Prostate gland (tissue), 2 donors: ENCODE data around the gene ANAPC16. TPM values are rescaled to one million over a fixed set of nuclear protein-coding genes. Genes with fewer than 3 reads are reported as not detected.
A peak's percentile ranks its signal among the peaks of the same experiment; 100 is the strongest.
"Not testable (repeated sequence)": the region's sequence is repeated elsewhere in the genome, so short reads cannot be mapped to it uniquely, and the experiment has no call there.

Source experiments
- DNase-seq: peaks from one replicate; pipeline ENCODE4 v3.0.0-alpha.2; 2019; ENCODE audit warnings: low spot score
- H3K27ac ChIP-seq, 2 donors: fragments of 200-600 bp; sonication (generic); 2 replicates each; pipeline ENCODE4 v1.5.1; 2017 to 2019
- H3K27me3 ChIP-seq: fragments of 200-600 bp; sonication (generic); replicated peaks from 2 replicates; pipeline ENCODE4 v1.5.1; 2019; ENCODE audit not compliant: insufficient read depth
- H3K36me3 ChIP-seq, 2 donors: fragments of 200-600 bp; sonication (generic); 1 replicate in 1 of 2; 2 replicates in 1 of 2; pipeline versions ENCODE4 v1.5.1 to v1.8.1; 2017 to 2019
- H3K4me1 ChIP-seq: fragments of 200-600 bp; sonication (generic); replicated peaks from 2 replicates; pipeline ENCODE4 v1.5.1; 2019
- H3K4me3 ChIP-seq, 2 donors: fragments of 200-600 bp; sonication (generic); 2 replicates each; pipeline ENCODE4 v1.5.1; 2017 to 2019
- H3K9me3 ChIP-seq: fragments of 200-600 bp; sonication (generic); 2 replicates; pipeline ENCODE4 v1.5.1; 2017
- CTCF ChIP-seq, 4 experiments: fragments of 200-600 bp in 2 of 4; fragments of 450-650 bp in 2 of 4; sonication (generic) in 2 of 4; IDR thresholded peaks; 1 replicate in 3 of 4; 2 replicates in 1 of 4; pipeline ENCODE4 v1.5.1; 2016 to 2019; ENCODE audit warnings: antibody characterized with exemption in 4 of 4, mild to moderate bottlenecking in 2 of 4, moderate library complexity in 2 of 4
- POLR2A ChIP-seq: fragments of 450-650 bp; IDR thresholded peaks from one replicate; pipeline ENCODE4 v1.6.1; 2016; ENCODE audit warnings: antibody characterized with exemption, mild to moderate bottlenecking
- POLR2AphosphoS5 ChIP-seq: sonication (generic); formaldehyde crosslinking; IDR thresholded peaks from one replicate; pipeline ENCODE4 v1.6.1; 2017; ENCODE audit warnings: antibody characterized with exemption
- WGBS: methylation state at CpG from one replicate; pipeline ENCODE4 v1.1.5; 2018; 5-methylcytosine and 5-hydroxymethylcytosine counted together
- intact Hi-C: fragments of 100-400 bp; cut with DNase I; formaldehyde crosslinking; loops from one replicate; pipeline ENCODE4 v1.14.2; 2022
- total RNA-seq, 2 donors: library from RNA; depleted of rRNA; stranded (reverse); fragments of >200 nt; gene quantifications; one replicate each; pipeline ENCODE4 v1.1.0, GENCODE V29; 2016

The ANAPC16 gene
- total RNA-seq, 2 donors from 2014 or later: 73.4 to 123 TPM

- TF ChIP-seq POLR2AphosphoS5 (no peak), CTCF (IDR thresholded peaks at IDR 0.05) (no peak), POLR2A (no peak)
- Histone ChIP-seq H3K36me3 (peaks cover 0 to 3% of the 10 kb centered on the region in 2 donors), H3K9me3 (no peaks in the 10 kb centered on the region), H3K4me3 (no peak overlapping the region), H3K27ac (no peak overlapping the region), H3K27me3 (no peaks in the 10 kb centered on the region), H3K4me1 (no peaks in the 10 kb centered on the region)
- intact Hi-C loops: no loop called here
- DNase-seq: no peak
- 100% methylated on average over 1 of the region's 1 CpG for WGBS
These were observed 11.1 kb upstream of the ANAPC16 start for GRCh38 chr10:72204724-72205123.

- WGBS: 73% methylated on average over 7 of the region's 7 CpGs
- no peak for DNase-seq
- Histone ChIP-seq H3K36me3 (peaks cover 0 to 3% of the 10 kb centered on the region in 2 donors), H3K4me3 (no peak overlapping the region), H3K9me3 (no peaks in the 10 kb centered on the region), H3K27me3 (no peaks in the 10 kb centered on the region), H3K4me1 (no peaks in the 10 kb centered on the region), H3K27ac (no peak overlapping the region)
- intact Hi-C loops: no loop called here
- no peak for TF ChIP-seq CTCF (IDR thresholded peaks at IDR 0.05)
- no peak for TF ChIP-seq POLR2AphosphoS5
- TF ChIP-seq POLR2A: no peak
These were observed 9.1 kb upstream of the ANAPC16 start for GRCh38 chr10:72206511-72207229.

GRCh38 chr10:72208526-72208925 is 7.3 kb upstream of the ANAPC16 start:
- intact Hi-C loops, H3K36me3 ChIP-seq, H3K27ac ChIP-seq, H3K9me3 ChIP-seq, DNase-seq, H3K27me3 ChIP-seq, H3K4me3 ChIP-seq, H3K4me1 ChIP-seq: not testable (repeated sequence)
- 68% methylated on average over 2 of the region's 2 CpGs for WGBS

- H3K36me3 ChIP-seq, H3K27ac ChIP-seq, H3K4me1 ChIP-seq, DNase-seq, H3K27me3 ChIP-seq, H3K4me3 ChIP-seq, H3K9me3 ChIP-seq: not testable (repeated sequence)
- intact Hi-C loops: loop anchor here (5.0 to 10.0 kb wide), 2 partner anchors 154 to 247 kb away; partner anchors contain the start of gene CHST3
- 80% methylated on average over 11 of the region's 11 CpGs for WGBS
These were observed 4.4 kb upstream of the ANAPC16 start for GRCh38 chr10:72211381-72211780.

GRCh38 chr10:72211832-72212231 is 4.0 kb upstream of the ANAPC16 start:
- intact Hi-C loops: loop anchor here (5.0 to 10.0 kb wide), 2 partner anchors 155 to 247 kb away; partner anchors contain the start of gene CHST3
- H3K4me3 ChIP-seq, H3K9me3 ChIP-seq, H3K27me3 ChIP-seq, H3K27ac ChIP-seq, H3K36me3 ChIP-seq, H3K4me1 ChIP-seq, DNase-seq: not testable (repeated sequence)
- WGBS: 92% methylated on average over 2 of the region's 2 CpGs

GRCh38 chr10:72218325-72218724 is 2.5 kb downstream of the ANAPC16 start:
- no peak overlapping the region for H3K4me3 ChIP-seq
- intact Hi-C loops: loop anchor here (5.0 to 10.0 kb wide), 3 partner anchors 39 to 254 kb away; partner anchors contain the start of gene CHST3
- peak overlapping the region; percentile 61 to 76 for H3K27ac ChIP-seq
- 29% methylated on average over 1 of the region's 1 CpG for WGBS
- TF ChIP-seq CTCF (IDR thresholded peaks at IDR 0.05) (no peak), POLR2AphosphoS5 (no peak), POLR2A (no peak)
- H3K36me3 ChIP-seq: no peaks in the 10 kb centered on the region
- DNase-seq: no peak
- H3K9me3 ChIP-seq: no peaks in the 10 kb centered on the region
- H3K4me1 ChIP-seq: no peaks in the 10 kb centered on the region
- no peaks in the 10 kb centered on the region for H3K27me3 ChIP-seq
